ENCODE data around the gene BMP2K. TPM values are rescaled to one million over a fixed set of nuclear protein-coding genes. Genes with fewer than 3 reads are reported as not detected.

The BMP2K gene
- total RNA-seq, 1 experiment from 2014 or later, result 27.4 TPM

GRCh38 chr4:78753091-78753490 lies 23.1 kb upstream of the BMP2K start:
- Mint-ChIP-seq H3K4me1 (ENCODE audit: low read depth, unreplicated experiment) (no peaks in the 10 kb centered on the region), H3K27ac (ENCODE audit: unreplicated experiment) (no peak overlapping the region), H3K4me3 (ENCODE audit: low read depth, unreplicated experiment) (no peak overlapping the region), H3K9me3 (ENCODE audit: low read depth, unreplicated experiment) (no peaks in the 10 kb centered on the region), H3K27me3 (ENCODE audit: unreplicated experiment) (no peaks in the 10 kb centered on the region), H3K36me3 (ENCODE audit: insufficient read depth, unreplicated experiment) (no peaks in the 10 kb centered on the region)
- CTCF ChIA-PET, result no interaction called here
- TF ChIP-seq CTCF (IDR thresholded peaks at IDR 0.05; ENCODE audit: unreplicated experiment), result no peak
- intact Hi-C loops (cut with micrococcal nuclease; ENCODE audit: unreplicated experiment), result no loop called here
- no peak for DNase-seq
- BruUV-seq (replicated peaks), result no TSS peak

DNA sequence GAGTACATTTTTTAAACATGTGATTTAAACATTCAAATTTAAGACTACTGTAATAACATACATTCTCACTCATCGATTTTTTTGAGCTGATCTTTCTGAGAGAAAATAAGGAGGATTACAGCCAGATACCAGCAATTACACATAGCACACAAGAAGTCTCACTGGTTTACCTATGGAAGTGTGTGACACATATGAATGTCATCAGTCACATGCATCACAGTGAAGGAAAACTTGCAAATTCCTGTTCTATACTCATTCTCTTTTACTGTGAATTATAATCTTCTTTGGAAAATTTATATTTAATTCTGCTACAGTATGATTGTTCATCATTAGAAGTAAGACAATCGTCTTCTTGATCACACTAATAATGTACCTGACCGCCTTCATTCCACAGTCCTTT lies 21.3 kb upstream of the BMP2K start:
- no peak for DNase-seq
- no peak overlapping the region for H3K27ac Mint-ChIP-seq (ENCODE audit: unreplicated experiment)
- H3K27me3 Mint-ChIP-seq (ENCODE audit: unreplicated experiment), result no peaks in the 10 kb centered on the region
- CTCF ChIA-PET, result no interaction called here
- no peaks in the 10 kb centered on the region for H3K9me3 Mint-ChIP-seq (ENCODE audit: low read depth, unreplicated experiment)
- no peak for TF ChIP-seq CTCF (IDR thresholded peaks at IDR 0.05; ENCODE audit: unreplicated experiment)
- BruUV-seq (replicated peaks), result no TSS peak
- no peaks in the 10 kb centered on the region for H3K36me3 Mint-ChIP-seq (ENCODE audit: insufficient read depth, unreplicated experiment)
- intact Hi-C loops (cut with micrococcal nuclease; ENCODE audit: unreplicated experiment), result no loop called here
- no peak overlapping the region for H3K4me3 Mint-ChIP-seq (ENCODE audit: low read depth, unreplicated experiment)
- no peaks in the 10 kb centered on the region for H3K4me1 Mint-ChIP-seq (ENCODE audit: low read depth, unreplicated experiment)

DNA sequence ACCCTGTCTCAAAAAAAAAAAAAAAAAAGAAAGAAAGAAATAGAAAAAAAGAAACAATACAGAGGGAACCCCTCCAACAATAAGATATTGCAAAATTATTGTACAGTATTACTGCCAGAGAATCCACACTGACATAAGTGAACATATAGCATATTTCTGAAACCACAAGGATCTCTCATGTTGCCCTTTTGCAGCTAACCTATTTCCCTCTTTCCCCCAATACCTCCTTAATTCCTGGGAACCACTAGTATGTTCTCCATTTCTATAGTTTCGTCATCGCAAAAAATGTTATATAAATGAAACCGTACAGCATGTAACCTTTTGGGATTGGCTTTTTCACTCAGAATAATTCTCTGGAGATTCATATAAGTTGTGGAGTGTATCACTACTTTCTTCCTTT lies 20.0 kb upstream of the BMP2K start:
- Mint-ChIP-seq H3K4me1 (ENCODE audit: low read depth, unreplicated experiment) (no peaks in the 10 kb centered on the region), H3K27me3 (ENCODE audit: unreplicated experiment) (no peaks in the 10 kb centered on the region), H3K4me3 (ENCODE audit: low read depth, unreplicated experiment) (no peak overlapping the region), H3K9me3 (ENCODE audit: low read depth, unreplicated experiment) (no peaks in the 10 kb centered on the region), H3K36me3 (ENCODE audit: insufficient read depth, unreplicated experiment) (no peaks in the 10 kb centered on the region), H3K27ac (ENCODE audit: unreplicated experiment) (no peak overlapping the region)
- TF ChIP-seq CTCF (IDR thresholded peaks at IDR 0.05; ENCODE audit: unreplicated experiment), result no peak
- CTCF ChIA-PET, result no interaction called here
- intact Hi-C loops (cut with micrococcal nuclease; ENCODE audit: unreplicated experiment), result no loop called here
- DNase-seq, result no peak
- no TSS peak for BruUV-seq (replicated peaks)

GRCh38 chr4:78756776-78757175 lies 19.4 kb upstream of the BMP2K start:
- DNase-seq, result no peak
- H3K9me3 Mint-ChIP-seq (ENCODE audit: low read depth, unreplicated experiment), result no peaks in the 10 kb centered on the region
- no peaks in the 10 kb centered on the region for H3K36me3 Mint-ChIP-seq (ENCODE audit: insufficient read depth, unreplicated experiment)
- no peaks in the 10 kb centered on the region for H3K27me3 Mint-ChIP-seq (ENCODE audit: unreplicated experiment)
- CTCF ChIA-PET, result no interaction called here
- no peak overlapping the region for H3K27ac Mint-ChIP-seq (ENCODE audit: unreplicated experiment)
- H3K4me1 Mint-ChIP-seq (ENCODE audit: low read depth, unreplicated experiment), result no peaks in the 10 kb centered on the region
- intact Hi-C loops (cut with micrococcal nuclease; ENCODE audit: unreplicated experiment), result no loop called here
- H3K4me3 Mint-ChIP-seq (ENCODE audit: low read depth, unreplicated experiment), result no peak overlapping the region
- BruUV-seq (replicated peaks), result no TSS peak
- no peak for TF ChIP-seq CTCF (IDR thresholded peaks at IDR 0.05; ENCODE audit: unreplicated experiment)

DNA sequence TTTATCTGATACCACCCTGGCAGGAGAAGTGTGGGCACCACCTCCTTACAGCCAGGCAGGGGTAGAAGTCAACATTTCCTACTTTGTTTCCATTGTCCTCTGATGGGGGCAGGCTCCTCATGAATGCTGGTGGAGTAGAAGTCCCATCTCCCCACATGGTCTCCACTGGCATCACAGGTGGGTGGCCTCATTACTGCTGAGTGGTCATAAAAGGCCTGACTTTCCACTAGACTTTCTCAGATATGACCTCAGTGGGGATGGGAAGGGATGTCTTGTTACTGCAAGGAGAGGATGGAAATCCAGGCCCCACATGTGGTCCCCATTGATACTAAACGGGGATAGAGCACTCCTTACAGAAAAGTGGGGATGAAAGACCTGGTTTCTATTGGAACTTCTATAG lies 18.6 kb upstream of the BMP2K start:
- intact Hi-C loops (cut with micrococcal nuclease; ENCODE audit: unreplicated experiment), result no loop called here
- Mint-ChIP-seq H3K27me3 (ENCODE audit: unreplicated experiment) (no peaks in the 10 kb centered on the region), H3K9me3 (ENCODE audit: low read depth, unreplicated experiment) (no peaks in the 10 kb centered on the region), H3K4me1 (ENCODE audit: low read depth, unreplicated experiment) (no peaks in the 10 kb centered on the region), H3K27ac (ENCODE audit: unreplicated experiment) (no peak overlapping the region), H3K4me3 (ENCODE audit: low read depth, unreplicated experiment) (no peak overlapping the region), H3K36me3 (ENCODE audit: insufficient read depth, unreplicated experiment) (no peaks in the 10 kb centered on the region)
- TF ChIP-seq CTCF (IDR thresholded peaks at IDR 0.05; ENCODE audit: unreplicated experiment), result no peak
- BruUV-seq (replicated peaks), result no TSS peak
- CTCF ChIA-PET, result no interaction called here
- no peak for DNase-seq
